HL-60/S4 treated with retinoic acid at 250 ng/mL for 4 days and 3 days (cell line): ENCODE results near the gene TMEM18.

ENCODE experiments used
- in situ Hi-C: fragments of 300-500 bp; cut with MboI; formaldehyde crosslinking; loops from 2 replicates; pipeline ENCODE4 v1.7.0; 2022; ENCODE audit warnings: low sequenced_read_pairs

The TMEM18 gene

GRCh38 chr2:673615-674320 is 3.4 kb downstream of the TMEM18 start:
- in situ Hi-C loops, result no loop called here

GRCh38 chr2:673016-673415 is 4.2 kb downstream of the TMEM18 start:
- in situ Hi-C loops, result no loop called here

GRCh38 chr2:672606-672905 is 4.7 kb downstream of the TMEM18 start:
- in situ Hi-C loops, result no loop called here

- in situ Hi-C loops, result no loop called here
Measured at GRCh38 chr2:671787-672605, 5.2 kb downstream of the TMEM18 start.

GRCh38 chr2:671072-671471 is 6.1 kb downstream of the TMEM18 start:
- in situ Hi-C loops, result no loop called here

GRCh38 chr2:670637-671036 is 6.6 kb downstream of the TMEM18 start:
- in situ Hi-C loops, result no loop called here

- in situ Hi-C loops, result no loop called here
Measured at GRCh38 chr2:669323-669722, 7.9 kb downstream of the TMEM18 start.

GRCh38 chr2:668000-668398 is 9.2 kb downstream of the TMEM18 start:
- in situ Hi-C loops, result no loop called here

- in situ Hi-C loops, result no loop called here
Measured at GRCh38 chr2:667332-667999, 9.7 kb downstream of the TMEM18 start.

- in situ Hi-C loops, result no loop called here
Measured at GRCh38 chr2:666441-666840, 10.8 kb downstream of the TMEM18 start.

GRCh38 chr2:665340-666073 is 11.7 kb downstream of the TMEM18 start:
- in situ Hi-C loops, result no loop called here

GRCh38 chr2:664063-664462 is 13.1 kb downstream of the TMEM18 start:
- in situ Hi-C loops, result no loop called here

- in situ Hi-C loops, result no loop called here
Measured at GRCh38 chr2:663221-663620, 14.0 kb downstream of the TMEM18 start.

GRCh38 chr2:661360-661635 is 15.9 kb downstream of the TMEM18 start:
- in situ Hi-C loops, result no loop called here

GRCh38 chr2:660586-661359 is 16.4 kb downstream of the TMEM18 start:
- in situ Hi-C loops, result no loop called here

GRCh38 chr2:660029-660428 is 17.2 kb downstream of the TMEM18 start:
- in situ Hi-C loops, result no loop called here

GRCh38 chr2:658426-658825 is 18.8 kb downstream of the TMEM18 start:
- in situ Hi-C loops, result no loop called here

- in situ Hi-C loops, result no loop called here
Measured at GRCh38 chr2:657766-658165, 19.4 kb downstream of the TMEM18 start.

GRCh38 chr2:656676-657075 is 20.5 kb downstream of the TMEM18 start:
- in situ Hi-C loops, result no loop called here

- in situ Hi-C loops, result no loop called here
Measured at GRCh38 chr2:655626-656025, 21.6 kb downstream of the TMEM18 start.

- in situ Hi-C loops, result no loop called here
Measured at GRCh38 chr2:654896-655295, 22.3 kb downstream of the TMEM18 start.
